ENCODE measurements around the gene CELA2A.

The CELA2A gene

DNA sequence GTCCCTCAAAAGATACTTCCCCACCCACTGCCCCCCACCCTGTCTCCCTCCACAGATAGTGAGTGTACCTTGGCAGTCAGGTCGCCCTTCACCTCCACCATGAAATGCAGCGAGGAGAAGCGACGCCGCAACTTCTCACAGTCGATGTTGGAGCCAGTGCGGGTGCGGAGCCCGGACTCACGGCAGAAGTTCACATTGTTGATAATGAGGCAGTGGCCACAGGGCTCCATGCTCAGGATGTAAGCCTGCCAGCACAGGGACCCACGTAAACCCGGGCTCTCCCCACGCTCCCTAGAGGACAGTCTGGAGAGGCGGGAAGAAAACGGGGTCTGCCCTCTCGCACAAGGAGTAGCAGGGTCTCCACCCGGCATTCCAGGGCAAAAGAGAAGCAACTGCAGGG, 50.3 kb downstream of the CELA2A start:
- DNase-seq (ENCODE audit: low read depth in 1 of 2, low spot score in 1 of 2), result no peak
- Histone ChIP-seq H3K4me3 (replicated peaks; ENCODE audit: insufficient read depth, low read length) (no peak overlapping the region), H3K27ac (replicated peaks) (no peak overlapping the region), H3K27me3 (ENCODE audit: insufficient read depth, poor library complexity, severe bottlenecking) (no peaks in the 10 kb centered on the region)
- TF ChIP-seq GABPA (IDR thresholded peaks at IDR 0.05; ENCODE audit: low read depth), result no peak
- no peak for TF ChIP-seq POLR2AphosphoS5 (IDR thresholded peaks at IDR 0.05; ENCODE audit: low read depth)
- TF ChIP-seq, protein P1, sequence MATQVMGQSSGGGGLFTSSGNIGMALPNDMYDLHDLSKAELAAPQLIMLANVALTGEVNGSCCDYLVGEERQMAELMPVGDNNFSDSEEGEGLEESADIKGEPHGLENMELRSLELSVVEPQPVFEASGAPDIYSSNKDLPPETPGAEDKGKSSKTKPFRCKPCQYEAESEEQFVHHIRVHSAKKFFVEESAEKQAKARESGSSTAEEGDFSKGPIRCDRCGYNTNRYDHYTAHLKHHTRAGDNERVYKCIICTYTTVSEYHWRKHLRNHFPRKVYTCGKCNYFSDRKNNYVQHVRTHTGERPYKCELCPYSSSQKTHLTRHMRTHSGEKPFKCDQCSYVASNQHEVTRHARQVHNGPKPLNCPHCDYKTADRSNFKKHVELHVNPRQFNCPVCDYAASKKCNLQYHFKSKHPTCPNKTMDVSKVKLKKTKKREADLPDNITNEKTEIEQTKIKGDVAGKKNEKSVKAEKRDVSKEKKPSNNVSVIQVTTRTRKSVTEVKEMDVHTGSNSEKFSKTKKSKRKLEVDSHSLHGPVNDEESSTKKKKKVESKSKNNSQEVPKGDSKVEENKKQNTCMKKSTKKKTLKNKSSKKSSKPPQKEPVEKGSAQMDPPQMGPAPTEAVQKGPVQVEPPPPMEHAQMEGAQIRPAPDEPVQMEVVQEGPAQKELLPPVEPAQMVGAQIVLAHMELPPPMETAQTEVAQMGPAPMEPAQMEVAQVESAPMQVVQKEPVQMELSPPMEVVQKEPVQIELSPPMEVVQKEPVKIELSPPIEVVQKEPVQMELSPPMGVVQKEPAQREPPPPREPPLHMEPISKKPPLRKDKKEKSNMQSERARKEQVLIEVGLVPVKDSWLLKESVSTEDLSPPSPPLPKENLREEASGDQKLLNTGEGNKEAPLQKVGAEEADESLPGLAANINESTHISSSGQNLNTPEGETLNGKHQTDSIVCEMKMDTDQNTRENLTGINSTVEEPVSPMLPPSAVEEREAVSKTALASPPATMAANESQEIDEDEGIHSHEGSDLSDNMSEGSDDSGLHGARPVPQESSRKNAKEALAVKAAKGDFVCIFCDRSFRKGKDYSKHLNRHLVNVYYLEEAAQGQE (IDR thresholded peaks at IDR 0.05; ENCODE audit: insufficient replicate concordance, low read depth), result no peak
- TF ChIP-seq SPI1 (IDR thresholded peaks at IDR 0.05; ENCODE audit: borderline replicate concordance, low read depth), result no peak
- TF ChIP-seq, protein P2, sequence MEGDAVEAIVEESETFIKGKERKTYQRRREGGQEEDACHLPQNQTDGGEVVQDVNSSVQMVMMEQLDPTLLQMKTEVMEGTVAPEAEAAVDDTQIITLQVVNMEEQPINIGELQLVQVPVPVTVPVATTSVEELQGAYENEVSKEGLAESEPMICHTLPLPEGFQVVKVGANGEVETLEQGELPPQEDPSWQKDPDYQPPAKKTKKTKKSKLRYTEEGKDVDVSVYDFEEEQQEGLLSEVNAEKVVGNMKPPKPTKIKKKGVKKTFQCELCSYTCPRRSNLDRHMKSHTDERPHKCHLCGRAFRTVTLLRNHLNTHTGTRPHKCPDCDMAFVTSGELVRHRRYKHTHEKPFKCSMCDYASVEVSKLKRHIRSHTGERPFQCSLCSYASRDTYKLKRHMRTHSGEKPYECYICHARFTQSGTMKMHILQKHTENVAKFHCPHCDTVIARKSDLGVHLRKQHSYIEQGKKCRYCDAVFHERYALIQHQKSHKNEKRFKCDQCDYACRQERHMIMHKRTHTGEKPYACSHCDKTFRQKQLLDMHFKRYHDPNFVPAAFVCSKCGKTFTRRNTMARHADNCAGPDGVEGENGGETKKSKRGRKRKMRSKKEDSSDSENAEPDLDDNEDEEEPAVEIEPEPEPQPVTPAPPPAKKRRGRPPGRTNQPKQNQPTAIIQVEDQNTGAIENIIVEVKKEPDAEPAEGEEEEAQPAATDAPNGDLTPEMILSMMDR (IDR thresholded peaks at IDR 0.05; ENCODE audit: insufficient read depth, low read length), result no peak

DNA sequence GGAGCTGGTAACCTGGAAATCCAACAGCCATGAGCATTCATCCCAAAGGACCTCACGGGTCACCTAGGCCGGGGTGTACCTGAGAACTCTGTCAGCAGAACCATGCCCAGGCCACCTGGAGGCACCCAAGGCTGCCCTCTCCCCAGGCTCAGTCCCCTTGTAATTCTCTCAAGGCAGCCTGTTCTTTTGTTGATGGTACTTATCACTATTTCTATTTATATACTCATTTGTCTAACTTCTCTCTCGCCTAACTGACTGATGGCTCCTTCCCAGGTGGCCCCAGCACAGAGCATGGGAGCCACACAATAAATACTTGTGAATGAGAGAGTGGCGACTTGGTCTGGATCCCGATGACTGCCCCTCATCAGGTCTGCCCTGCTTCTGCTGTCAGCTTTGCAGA, 50.7 kb downstream of the CELA2A start:
- Histone ChIP-seq H3K4me3 (replicated peaks; ENCODE audit: insufficient read depth, low read length) (no peak overlapping the region), H3K27me3 (ENCODE audit: insufficient read depth, poor library complexity, severe bottlenecking) (no peaks in the 10 kb centered on the region), H3K27ac (replicated peaks) (no peak overlapping the region)
- TF ChIP-seq, protein P2 (IDR thresholded peaks at IDR 0.05; ENCODE audit: insufficient read depth, low read length), result no peak
- TF ChIP-seq GABPA (IDR thresholded peaks at IDR 0.05; ENCODE audit: low read depth) (no peak), POLR2AphosphoS5 (IDR thresholded peaks at IDR 0.05; ENCODE audit: low read depth) (no peak), SPI1 (IDR thresholded peaks at IDR 0.05; ENCODE audit: borderline replicate concordance, low read depth) (no peak)
- TF ChIP-seq, protein P1 (IDR thresholded peaks at IDR 0.05; ENCODE audit: insufficient replicate concordance, low read depth), result no peak
- no peak for DNase-seq (ENCODE audit: low read depth in 1 of 2, low spot score in 1 of 2)

DNA sequence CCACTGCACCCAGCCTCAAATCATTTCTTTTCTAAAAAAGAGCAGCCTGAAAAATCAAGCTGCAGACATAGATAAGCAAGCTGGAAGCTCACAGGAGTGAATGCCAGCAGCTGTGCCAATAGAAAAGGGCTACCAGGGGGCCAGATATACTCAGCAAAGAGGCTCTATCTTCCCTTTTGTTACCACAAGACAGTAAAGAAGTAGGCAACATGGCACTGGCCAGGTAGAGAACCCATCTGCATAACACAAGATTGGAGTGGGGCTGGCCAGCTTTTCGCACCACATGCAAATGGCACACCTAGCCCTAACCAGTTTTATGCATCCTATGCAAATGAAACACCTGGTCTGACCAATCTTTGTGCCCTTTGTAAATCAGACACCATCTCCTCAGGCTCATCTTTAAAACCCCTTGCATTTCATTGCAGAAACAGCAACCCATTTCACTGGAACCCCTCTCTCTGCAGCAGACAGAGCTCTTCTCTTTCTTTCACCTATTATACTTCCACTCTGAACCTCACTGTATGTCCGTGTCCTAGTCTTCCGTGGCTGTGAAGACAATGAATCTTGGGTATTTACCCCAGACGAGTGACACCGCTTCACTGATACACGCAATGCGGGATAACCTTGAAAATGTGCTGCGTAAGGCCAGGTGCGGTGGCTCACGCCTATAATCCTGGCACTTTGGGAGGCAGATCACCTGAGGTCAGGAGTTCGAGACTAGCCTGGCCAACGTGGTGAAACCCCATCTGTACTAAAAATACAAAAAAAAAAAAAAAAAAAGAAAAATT, 52.4 kb downstream of the CELA2A start:
- Histone ChIP-seq H3K27ac (replicated peaks) (no peak overlapping the region), H3K4me3 (replicated peaks; ENCODE audit: insufficient read depth, low read length) (no peak overlapping the region), H3K27me3 (ENCODE audit: insufficient read depth, poor library complexity, severe bottlenecking) (no peaks in the 10 kb centered on the region)
- DNase-seq (ENCODE audit: low read depth in 1 of 2, low spot score in 1 of 2), result no peak
- TF ChIP-seq POLR2AphosphoS5 (IDR thresholded peaks at IDR 0.05; ENCODE audit: low read depth) (no peak), GABPA (IDR thresholded peaks at IDR 0.05; ENCODE audit: low read depth) (no peak), SPI1 (IDR thresholded peaks at IDR 0.05; ENCODE audit: borderline replicate concordance, low read depth) (no peak)
- TF ChIP-seq, protein P2 (IDR thresholded peaks at IDR 0.05; ENCODE audit: insufficient read depth, low read length), result no peak
- TF ChIP-seq, protein P1 (IDR thresholded peaks at IDR 0.05; ENCODE audit: insufficient replicate concordance, low read depth), result no peak
